ENCODE data around the gene ARHGAP9. TPM values are rescaled to one million over a fixed set of nuclear protein-coding genes. Genes with fewer than 3 reads are reported as not detected.
A peak's percentile ranks its signal among the peaks of the same experiment; 100 is the strongest.
"Not testable (repeated sequence)": the region's sequence is repeated elsewhere in the genome, so short reads cannot be mapped to it uniquely, and the experiment has no call there.

Gene ARHGAP9
- total RNA-seq, 2 experiments from 2014 or later, result 243 to 248 TPM

- Mint-ChIP-seq H3K4me3 (no peak overlapping the region), H3K4me1 (ENCODE audit: low read depth) (no peaks in the 10 kb centered on the region), H3K27ac (no peak overlapping the region), H3K27me3 (ENCODE audit: low read depth) (peaks cover 6% of the 10 kb centered on the region), H3K9me3 (ENCODE audit: insufficient read depth) (peaks cover 4% of the 10 kb centered on the region), H3K36me3 (ENCODE audit: low read depth) (peaks cover 3% of the 10 kb centered on the region)
- ATAC-seq (no peak), DNase-seq (no peak)
- CTCF ChIA-PET, result interaction anchor here (1.1 to 7.0 kb wide), 4 partner anchors 9 to 18 kb away, joined by 3 to 40 read pairs (median 11); partner anchors contain the start of gene GLI1
- POLR2A ChIA-PET, result no interaction called here
These were observed 34.9 kb downstream of the ARHGAP9 start for GRCh38 chr12:57444744-57445143.

GRCh38 chr12:57444337-57444736 is 35.3 kb downstream of the ARHGAP9 start:
- H3K4me3 Mint-ChIP-seq; H3K27ac Mint-ChIP-seq; H3K36me3 Mint-ChIP-seq (ENCODE audit: low read depth); DNase-seq; POLR2A ChIA-PET; H3K9me3 Mint-ChIP-seq (ENCODE audit: insufficient read depth); H3K4me1 Mint-ChIP-seq (ENCODE audit: low read depth); H3K27me3 Mint-ChIP-seq (ENCODE audit: low read depth); ATAC-seq: not testable (repeated sequence)
- CTCF ChIA-PET, result interaction anchor here (1.1 to 7.0 kb wide), 4 partner anchors 10 to 18 kb away, joined by 3 to 40 read pairs (median 11); partner anchors contain the start of gene GLI1

- peaks cover 3% of the 10 kb centered on the region for H3K36me3 Mint-ChIP-seq (ENCODE audit: low read depth)
- ChIA-PET POLR2A (no interaction called here), CTCF (interaction anchor here (1.5 to 1.7 kb wide), 2 partner anchors 11 to 14 kb away, joined by 4 to 7 read pairs; partner anchors contain the start of gene INHBE)
- no peak for ATAC-seq
- H3K27me3 Mint-ChIP-seq (ENCODE audit: low read depth), result peaks cover 10% of the 10 kb centered on the region
- H3K4me3 Mint-ChIP-seq, result no peak overlapping the region
- H3K27ac Mint-ChIP-seq, result no peak overlapping the region
- peaks cover 4% of the 10 kb centered on the region for H3K9me3 Mint-ChIP-seq (ENCODE audit: insufficient read depth)
- no peak for DNase-seq
- H3K4me1 Mint-ChIP-seq (ENCODE audit: low read depth), result no peaks in the 10 kb centered on the region
These were observed 37.7 kb downstream of the ARHGAP9 start for GRCh38 chr12:57441846-57442427.

GRCh38 chr12:57441393-57441792 is 38.3 kb downstream of the ARHGAP9 start:
- H3K4me3 Mint-ChIP-seq; DNase-seq; POLR2A ChIA-PET; H3K9me3 Mint-ChIP-seq (ENCODE audit: insufficient read depth); ATAC-seq; H3K36me3 Mint-ChIP-seq (ENCODE audit: low read depth); H3K4me1 Mint-ChIP-seq (ENCODE audit: low read depth); H3K27ac Mint-ChIP-seq: not testable (repeated sequence)
- H3K27me3 Mint-ChIP-seq (ENCODE audit: low read depth), result peaks cover 10% of the 10 kb centered on the region
- CTCF ChIA-PET, result interaction anchor here (1.5 to 1.7 kb wide), 2 partner anchors 11 to 14 kb away, joined by 4 to 7 read pairs; partner anchors contain the start of gene INHBE

GRCh38 chr12:57439762-57440266 is 39.9 kb downstream of the ARHGAP9 start:
- peaks cover 4% of the 10 kb centered on the region for H3K9me3 Mint-ChIP-seq (ENCODE audit: insufficient read depth)
- no peak for ATAC-seq
- POLR2A ChIA-PET, result interaction anchor here (0.6 kb wide), 1 partner anchor 1125 kb away, joined by 3 read pairs; no protein-coding TSS in a partner anchor

GRCh38 chr12:57438400-57438799 is 41.3 kb downstream of the ARHGAP9 start:
- H3K4me1 Mint-ChIP-seq (ENCODE audit: low read depth), result peaks cover 16% of the 10 kb centered on the region

More at GRCh38 chr12:57439762-57440266, 39.9 kb downstream of the ARHGAP9 start:
- Mint-ChIP-seq H3K36me3 (ENCODE audit: low read depth) (peaks cover 3% of the 10 kb centered on the region), H3K4me1 (ENCODE audit: low read depth) (peaks cover 8% of the 10 kb centered on the region), H3K27me3 (ENCODE audit: low read depth) (peaks cover 10% of the 10 kb centered on the region), H3K4me3 (no peak overlapping the region), H3K27ac (no peak overlapping the region)
- CTCF ChIA-PET, result interaction anchor here (1.0 to 1.1 kb wide), 2 partner anchors 13 to 16 kb away, joined by 3 to 4 read pairs; no protein-coding TSS in a partner anchor
- no peak for DNase-seq

GRCh38 chr12:57435293-57435692 is 44.4 kb downstream of the ARHGAP9 start:
- ATAC-seq (peak; percentile 44), DNase-seq (peak; percentile 71)
- no peaks in the 10 kb centered on the region for H3K9me3 Mint-ChIP-seq (ENCODE audit: insufficient read depth)
- ChIA-PET POLR2A (interaction anchor here (1.1 kb wide), 1 partner anchor 23 kb away, joined by 4 read pairs; no protein-coding TSS in a partner anchor), CTCF (interaction anchor here (0.6 to 3.8 kb wide), 6 partner anchors 18 to 208 kb away, joined by 3 to 21 read pairs (median 8); partner anchors contain the start of genes GLI1 and INHBE)
- H3K27me3 Mint-ChIP-seq (ENCODE audit: low read depth), result peaks cover 7% of the 10 kb centered on the region
- H3K36me3 Mint-ChIP-seq (ENCODE audit: low read depth), result no peaks in the 10 kb centered on the region
- H3K27ac Mint-ChIP-seq, result peak overlapping the region; percentile 95
- peaks cover 29% of the 10 kb centered on the region for H3K4me1 Mint-ChIP-seq (ENCODE audit: low read depth)
- peak overlapping the region; percentile 80 for H3K4me3 Mint-ChIP-seq

More at GRCh38 chr12:57438400-57438799, 41.3 kb downstream of the ARHGAP9 start:
- ChIA-PET CTCF (interaction anchor here (1.1 to 2.1 kb wide), 3 partner anchors 14 to 25 kb away, joined by 3 to 10 read pairs (median 9); no protein-coding TSS in a partner anchor), POLR2A (no interaction called here)
- ATAC-seq, result no peak
- Mint-ChIP-seq H3K27me3 (ENCODE audit: low read depth) (peaks cover 10% of the 10 kb centered on the region), H3K36me3 (ENCODE audit: low read depth) (peaks cover 3% of the 10 kb centered on the region), H3K27ac (no peak overlapping the region), H3K9me3 (ENCODE audit: insufficient read depth) (peaks cover 4% of the 10 kb centered on the region), H3K4me3 (no peak overlapping the region)
- DNase-seq, result no peak

- H3K36me3 Mint-ChIP-seq (ENCODE audit: low read depth), result no peaks in the 10 kb centered on the region
- no peak for DNase-seq
- CTCF ChIA-PET, result interaction anchor here (0.9 to 3.8 kb wide), 5 partner anchors 18 to 192 kb away, joined by 3 to 21 read pairs (median 9); partner anchors contain the start of genes GLI1 and INHBE
- peaks cover 33% of the 10 kb centered on the region for H3K4me1 Mint-ChIP-seq (ENCODE audit: low read depth)
- H3K4me3 Mint-ChIP-seq, result peak within 1 kb of the TSS; percentile 80
- no peak for ATAC-seq
- peaks cover 4% of the 10 kb centered on the region for H3K27me3 Mint-ChIP-seq (ENCODE audit: low read depth)
- POLR2A ChIA-PET, result interaction anchor here (0.5 to 1.4 kb wide), 3 partner anchors 14 to 310 kb away, joined by 3 to 4 read pairs (median 3); partner anchors contain the start of gene TSPAN31
- peak within 1 kb of the TSS; percentile 95 for H3K27ac Mint-ChIP-seq
- H3K9me3 Mint-ChIP-seq (ENCODE audit: insufficient read depth), result no peaks in the 10 kb centered on the region
These were observed 45.0 kb downstream of the ARHGAP9 start, which contains the start of gene INHBC for GRCh38 chr12:57434517-57435223. INHBC (plus strand) TSS chr12:57434784; CDS start chr12:57434887, 103 bp downstream.

- no peaks in the 10 kb centered on the region for H3K9me3 Mint-ChIP-seq (ENCODE audit: insufficient read depth)
- H3K27me3 Mint-ChIP-seq (ENCODE audit: low read depth), result peaks cover under 1% of the 10 kb centered on the region
- no peak overlapping the region for H3K4me3 Mint-ChIP-seq
- no peak overlapping the region for H3K27ac Mint-ChIP-seq
- ChIA-PET POLR2A (no interaction called here), CTCF (interaction anchor here (0.8 to 3.8 kb wide), 3 partner anchors 19 to 25 kb away, joined by 3 to 21 read pairs (median 5); partner anchors contain the start of gene INHBE)
- ATAC-seq, result no peak
- peaks cover 5% of the 10 kb centered on the region for H3K36me3 Mint-ChIP-seq (ENCODE audit: low read depth)
- peaks cover 43% of the 10 kb centered on the region for H3K4me1 Mint-ChIP-seq (ENCODE audit: low read depth)
- DNase-seq, result no peak
These were observed 46.3 kb downstream of the ARHGAP9 start for GRCh38 chr12:57433370-57433769.

- H3K27me3 Mint-ChIP-seq (ENCODE audit: low read depth), result no peaks in the 10 kb centered on the region
- H3K4me1 Mint-ChIP-seq (ENCODE audit: low read depth), result peaks cover 45% of the 10 kb centered on the region
- H3K36me3 Mint-ChIP-seq (ENCODE audit: low read depth), result peaks cover 7% of the 10 kb centered on the region
- peak overlapping the region; percentile 82 for H3K4me3 Mint-ChIP-seq
- no peaks in the 10 kb centered on the region for H3K9me3 Mint-ChIP-seq (ENCODE audit: insufficient read depth)
- POLR2A ChIA-PET, result no interaction called here
- DNase-seq (no peak), ATAC-seq (no peak)
- CTCF ChIA-PET, result interaction anchor here (1.1 to 1.2 kb wide), 2 partner anchors 20 to 24 kb away, joined by 3 to 5 read pairs; no protein-coding TSS in a partner anchor
- peak overlapping the region; percentile 98 for H3K27ac Mint-ChIP-seq
These were observed 47.9 kb downstream of the ARHGAP9 start for GRCh38 chr12:57431654-57432188.

- POLR2A ChIA-PET, result no interaction called here
- DNase-seq (peak; percentile 97), ATAC-seq (peak; percentile 94)
- CTCF ChIA-PET, result interaction anchor here (1.1 to 1.2 kb wide), 2 partner anchors 21 to 25 kb away, joined by 3 to 5 read pairs; no protein-coding TSS in a partner anchor
- H3K27me3 Mint-ChIP-seq (ENCODE audit: low read depth), result no peaks in the 10 kb centered on the region
- H3K36me3 Mint-ChIP-seq (ENCODE audit: low read depth), result peaks cover 12% of the 10 kb centered on the region
- H3K9me3 Mint-ChIP-seq (ENCODE audit: insufficient read depth), result no peaks in the 10 kb centered on the region
- H3K27ac Mint-ChIP-seq, result peak within 1 kb of the TSS; percentile 98
- peaks cover 45% of the 10 kb centered on the region for H3K4me1 Mint-ChIP-seq (ENCODE audit: low read depth)
- peak within 1 kb of the TSS; percentile 97 for H3K4me3 Mint-ChIP-seq
These were observed 48.6 kb downstream of the ARHGAP9 start, which contains the start of gene R3HDM2 for GRCh38 chr12:57430931-57431566. R3HDM2 (minus strand) TSS chr12:57431043; CDS start chr12:57310428, 120,615 bp downstream.

Data from activated CD8-positive, alpha-beta T cell treated with anti-CD3 and anti-CD28 coated beads, Interleukin-2, amount 10 ng/mL, durations not matched to agents 7 days and 5 days (primary cell).